Astrocyte of the cerebellum (primary cell): ENCODE measurements around the gene EPDR1.

Experiments
- DNase-seq: peaks from one replicate; pipeline ENCODE4 v3.0.0-alpha.2; 2011; ENCODE audit warnings: low read depth
- H3K4me3 ChIP-seq: 2 replicates; pipeline ENCODE4 v1.5.1; 2011; ENCODE audit warnings: mild to moderate bottlenecking, low read depth, low read length, moderate library complexity
- CTCF ChIP-seq: IDR thresholded peaks from 2 replicates; pipeline ENCODE4 v1.5.1; 2012; ENCODE audit warnings: low read length, low read depth, moderate library complexity, mild to moderate bottlenecking; ENCODE audit errors: missing control alignments
- in situ Hi-C: cut with HindIII; loops from 2 replicates; pipeline ENCODE4 v1.10.0; 2017; ENCODE audit warnings: low sequenced_read_pairs

Gene EPDR1

GRCh38 chr7:37927773-37928444 is 7.5 kb downstream of the EPDR1 start:
- TF ChIP-seq CTCF, result no peak
- in situ Hi-C loops, result no loop called here
- no peak overlapping the region for H3K4me3 ChIP-seq
- DNase-seq, result peak; percentile 54

GRCh38 chr7:37928878-37929277 is 8.4 kb downstream of the EPDR1 start:
- no peak for DNase-seq
- TF ChIP-seq CTCF, result no peak
- no peak overlapping the region for H3K4me3 ChIP-seq
- in situ Hi-C loops, result no loop called here

DNA sequence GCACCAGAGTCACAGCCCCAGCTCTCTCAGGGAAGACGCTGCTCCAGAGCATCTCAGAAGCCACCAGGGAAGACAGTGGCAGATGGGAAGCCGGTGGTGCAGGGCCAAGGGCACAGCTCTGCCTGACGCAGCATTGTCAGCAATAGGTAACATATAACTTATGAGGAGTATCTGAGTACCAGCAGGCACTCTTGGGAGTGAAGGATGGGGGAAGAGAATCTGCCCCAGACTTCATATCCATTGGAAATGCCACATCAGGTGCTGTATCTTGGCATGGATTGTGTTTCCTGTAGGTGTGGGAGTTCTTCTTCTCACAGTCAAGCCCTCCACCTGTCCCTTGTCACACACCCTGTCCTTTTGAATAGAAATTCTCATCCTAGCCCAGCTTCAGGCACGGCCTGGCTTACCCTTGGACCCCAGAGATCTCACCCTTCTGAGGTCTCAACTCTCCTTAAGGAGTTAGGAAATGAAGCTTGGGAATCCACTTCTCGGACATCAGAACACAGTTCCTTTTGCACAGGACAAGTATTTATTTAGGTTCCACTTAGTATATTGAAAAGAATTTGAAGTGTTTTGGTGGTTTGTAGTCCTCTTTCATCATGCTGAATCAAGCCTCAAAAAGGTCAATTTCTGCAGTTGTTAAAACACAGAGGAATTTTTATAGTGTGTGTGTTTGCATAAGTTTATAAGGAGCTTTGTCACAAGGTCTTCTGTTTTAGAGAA is 9.9 kb downstream of the EPDR1 start:
- in situ Hi-C loops, result no loop called here
- TF ChIP-seq CTCF, result no peak
- DNase-seq, result peak; percentile 63
- no peak overlapping the region for H3K4me3 ChIP-seq

- in situ Hi-C loops, result no loop called here
- no peak for TF ChIP-seq CTCF
- no peak overlapping the region for H3K4me3 ChIP-seq
- DNase-seq, result no peak
Observed at GRCh38 chr7:37932543-37932942, 12.1 kb downstream of the EPDR1 start.

DNA sequence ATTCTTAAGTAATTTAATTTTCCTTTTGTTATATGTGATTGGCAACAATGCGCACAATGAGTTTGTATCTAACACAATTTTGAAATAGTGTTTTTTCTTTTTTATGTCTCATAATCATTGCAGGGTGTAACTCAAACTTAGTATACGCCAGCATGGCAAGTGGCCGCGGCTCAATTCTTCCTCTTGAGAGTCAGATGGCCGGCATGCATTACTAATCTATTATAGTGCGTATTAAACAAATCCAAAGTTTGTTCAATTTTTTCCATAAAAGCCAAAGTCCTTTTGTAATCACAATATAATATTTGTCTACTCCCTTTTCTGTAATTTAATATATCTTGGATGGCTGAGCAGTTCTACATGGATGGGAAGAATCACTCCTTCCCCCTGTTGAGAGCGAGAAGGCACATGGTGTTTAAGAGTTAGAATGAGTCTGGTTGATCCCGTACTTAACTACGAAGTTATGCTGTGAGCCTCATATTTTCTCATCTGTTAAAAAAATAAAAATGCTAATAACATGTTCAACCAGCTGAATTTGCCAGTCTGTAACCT is 12.7 kb downstream of the EPDR1 start:
- no peak for DNase-seq
- H3K4me3 ChIP-seq, result no peak overlapping the region
- in situ Hi-C loops, result no loop called here
- no peak for TF ChIP-seq CTCF

GRCh38 chr7:37942934-37943610 is 22.6 kb downstream of the EPDR1 start:
- in situ Hi-C loops, result no loop called here
- TF ChIP-seq CTCF, result no peak
- no peak overlapping the region for H3K4me3 ChIP-seq
- peak; percentile 68 for DNase-seq
